Inferior parietal cortex (tissue), 1 donor: ENCODE results near the gene SPPL2B.
"Not testable (repeated sequence)": the region's sequence is repeated elsewhere in the genome, so short reads cannot be mapped to it uniquely, and the experiment has no call there.

Experiments used
- DNase-seq: peaks from one replicate; pipeline ENCODE4 v3.0.0-alpha.2; 2016; ENCODE audit errors: extremely low spot score

SPPL2B gene

GRCh38 chr19:2337329-2337707 is 8.8 kb downstream of the SPPL2B start:
- DNase-seq = no peak

GRCh38 chr19:2338055-2338615 is 9.7 kb downstream of the SPPL2B start:
- no peak for DNase-seq

- DNase-seq = no peak
Observed at GRCh38 chr19:2338751-2339643, 10.5 kb downstream of the SPPL2B start.

GRCh38 chr19:2339644-2340310 is 11.3 kb downstream of the SPPL2B start:
- no peak for DNase-seq

GRCh38 chr19:2340496-2341243 is 12.2 kb downstream of the SPPL2B start:
- no peak for DNase-seq

- DNase-seq = no peak
Observed at GRCh38 chr19:2341244-2341751, 12.8 kb downstream of the SPPL2B start.

- DNase-seq = no peak
Observed at GRCh38 chr19:2341982-2342381, 13.5 kb downstream of the SPPL2B start.

- DNase-seq = no peak
Observed at GRCh38 chr19:2342656-2343288, 14.3 kb downstream of the SPPL2B start.

- no peak for DNase-seq
Observed at GRCh38 chr19:2343289-2343982, 15.0 kb downstream of the SPPL2B start.

- no peak for DNase-seq
Observed at GRCh38 chr19:2344381-2344870, 15.9 kb downstream of the SPPL2B start.

- no peak for DNase-seq
Observed at GRCh38 chr19:2345076-2345475, 16.6 kb downstream of the SPPL2B start.

GRCh38 chr19:2345794-2346663 is 17.5 kb downstream of the SPPL2B start:
- DNase-seq = no peak

GRCh38 chr19:2349818-2350217 is 21.3 kb downstream of the SPPL2B start:
- DNase-seq = not testable (repeated sequence)

- no peak for DNase-seq
Observed at GRCh38 chr19:2350656-2351055, 22.2 kb downstream of the SPPL2B start.

GRCh38 chr19:2351591-2351990 is 23.1 kb downstream of the SPPL2B start:
- DNase-seq = no peak

- no peak for DNase-seq
Observed at GRCh38 chr19:2352121-2352520, 23.6 kb downstream of the SPPL2B start.

GRCh38 chr19:2353159-2353886 is 24.8 kb downstream of the SPPL2B start:
- no peak for DNase-seq

GRCh38 chr19:2353887-2354592 is 25.6 kb downstream of the SPPL2B start:
- DNase-seq = no peak
